ENCODE data around the gene TMEM208. TPM values are rescaled to one million over a fixed set of nuclear protein-coding genes. Genes with fewer than 3 reads are reported as not detected.

Gene TMEM208
- total RNA-seq, 1 experiment from 2014 or later = 48.4 TPM

GRCh38 chr16:67252609-67253497 is 25.9 kb downstream of the TMEM208 start:
- Mint-ChIP-seq H3K36me3 (no peaks in the 10 kb centered on the region), H3K9me3 (no peaks in the 10 kb centered on the region), H3K27ac (no peak overlapping the region), H3K27me3 (ENCODE audit: low read depth) (peaks cover 35% of the 10 kb centered on the region), H3K4me3 (no peak overlapping the region), H3K4me1 (peaks cover 16% of the 10 kb centered on the region)
- ChIA-PET POLR2A (no interaction called here), CTCF (interaction anchor here (1.1 kb wide), 2 partner anchors 8 to 32 kb away, joined by 3 to 5 read pairs; no protein-coding TSS in a partner anchor)
- peak; percentile 96 for TF ChIP-seq HMGA2 (CRISPR knock-in tag; IDR thresholded peaks at IDR 0.05)
- TF ChIP-seq ESRRA (CRISPR knock-in tag; IDR thresholded peaks at IDR 0.05; ENCODE audit: borderline replicate concordance) = no peak
- TF ChIP-seq, protein P1, sequence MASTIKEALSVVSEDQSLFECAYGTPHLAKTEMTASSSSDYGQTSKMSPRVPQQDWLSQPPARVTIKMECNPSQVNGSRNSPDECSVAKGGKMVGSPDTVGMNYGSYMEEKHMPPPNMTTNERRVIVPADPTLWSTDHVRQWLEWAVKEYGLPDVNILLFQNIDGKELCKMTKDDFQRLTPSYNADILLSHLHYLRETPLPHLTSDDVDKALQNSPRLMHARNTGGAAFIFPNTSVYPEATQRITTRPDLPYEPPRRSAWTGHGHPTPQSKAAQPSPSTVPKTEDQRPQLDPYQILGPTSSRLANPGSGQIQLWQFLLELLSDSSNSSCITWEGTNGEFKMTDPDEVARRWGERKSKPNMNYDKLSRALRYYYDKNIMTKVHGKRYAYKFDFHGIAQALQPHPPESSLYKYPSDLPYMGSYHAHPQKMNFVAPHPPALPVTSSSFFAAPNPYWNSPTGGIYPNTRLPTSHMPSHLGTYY (CRISPR knock-in tag; IDR thresholded peaks at IDR 0.05) = no peak
- TF ChIP-seq SMAD3 (CRISPR knock-in tag; IDR thresholded peaks at IDR 0.05; ENCODE audit: borderline replicate concordance) = no peak
- no peak for TF ChIP-seq TEAD1 (CRISPR knock-in tag; IDR thresholded peaks at IDR 0.05)
- TF ChIP-seq CREM (CRISPR knock-in tag; IDR thresholded peaks at IDR 0.05) = no peak
- ATAC-seq (no peak), DNase-seq (ENCODE audit: low spot score) (no peak)

DNA sequence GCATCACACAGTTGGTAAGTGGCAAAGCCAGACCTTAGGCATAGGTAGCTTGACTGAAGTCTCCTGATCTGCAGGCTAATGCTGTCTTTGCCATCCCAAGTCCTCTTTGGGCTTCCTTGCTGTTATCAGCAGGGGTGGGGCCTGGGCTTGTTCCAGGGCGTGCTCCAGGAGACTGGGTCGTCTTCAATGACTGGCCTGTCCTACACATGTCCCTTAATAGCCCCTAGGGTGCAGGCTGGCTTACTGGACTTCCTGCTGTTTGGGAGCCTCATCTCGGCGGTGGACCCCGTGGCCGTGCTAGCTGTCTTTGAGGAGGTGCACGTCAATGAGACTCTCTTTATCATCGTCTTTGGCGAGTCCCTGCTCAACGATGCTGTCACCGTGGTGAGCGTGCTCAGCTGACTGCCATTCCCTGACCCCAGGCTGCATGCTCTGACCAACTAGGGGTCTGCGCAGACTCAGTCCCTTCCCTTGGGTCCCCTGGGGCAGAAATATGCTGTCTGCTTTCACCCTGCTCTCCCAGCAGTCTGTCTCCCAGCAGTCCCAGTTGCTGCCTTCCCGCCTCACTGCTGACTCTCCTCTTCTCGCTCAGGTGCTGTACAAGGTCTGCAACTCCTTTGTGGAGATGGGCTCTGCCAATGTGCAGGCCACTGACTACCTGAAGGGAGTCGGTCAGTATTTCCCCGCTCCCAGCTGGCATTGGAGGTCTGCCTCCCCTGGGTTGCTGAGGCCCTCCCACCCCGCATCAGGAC is 28.0 kb downstream of the TMEM208 start:
- no peaks in the 10 kb centered on the region for H3K9me3 Mint-ChIP-seq
- POLR2A ChIA-PET = no interaction called here
- no peak overlapping the region for H3K4me3 Mint-ChIP-seq
- no peaks in the 10 kb centered on the region for H3K36me3 Mint-ChIP-seq
- H3K4me1 Mint-ChIP-seq = peaks cover 3% of the 10 kb centered on the region
- DNase-seq (ENCODE audit: low spot score) (no peak), ATAC-seq (no peak)
- H3K27me3 Mint-ChIP-seq (ENCODE audit: low read depth) = peaks cover 17% of the 10 kb centered on the region
- no peak overlapping the region for H3K27ac Mint-ChIP-seq
- TF ChIP-seq, protein P2, sequence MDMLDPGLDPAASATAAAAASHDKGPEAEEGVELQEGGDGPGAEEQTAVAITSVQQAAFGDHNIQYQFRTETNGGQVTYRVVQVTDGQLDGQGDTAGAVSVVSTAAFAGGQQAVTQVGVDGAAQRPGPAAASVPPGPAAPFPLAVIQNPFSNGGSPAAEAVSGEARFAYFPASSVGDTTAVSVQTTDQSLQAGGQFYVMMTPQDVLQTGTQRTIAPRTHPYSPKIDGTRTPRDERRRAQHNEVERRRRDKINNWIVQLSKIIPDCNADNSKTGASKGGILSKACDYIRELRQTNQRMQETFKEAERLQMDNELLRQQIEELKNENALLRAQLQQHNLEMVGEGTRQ (CRISPR knock-in tag; IDR thresholded peaks at IDR 0.05) = no peak
- TF ChIP-seq NR3C1 (CRISPR knock-in tag; conservative IDR thresholded peaks at IDR 0.05; ENCODE audit: low read depth) (no peak), SMAD4 (CRISPR knock-in tag; IDR thresholded peaks at IDR 0.05) (no peak), SOX15 (CRISPR knock-in tag; IDR thresholded peaks at IDR 0.05) (no peak), GRHL2 (CRISPR knock-in tag; IDR thresholded peaks at IDR 0.05; ENCODE audit: insufficient replicate concordance, severe bottlenecking) (no peak), ZNF138 (CRISPR knock-in tag; conservative IDR thresholded peaks at IDR 0.05) (no peak), MLX (CRISPR knock-in tag; IDR thresholded peaks at IDR 0.05) (no peak), NR2C2 (CRISPR knock-in tag; IDR thresholded peaks at IDR 0.05) (no peak), ZNF263 (CRISPR knock-in tag; IDR thresholded peaks at IDR 0.05; ENCODE audit: low read depth) (no peak)
- TF ChIP-seq, protein P3, sequence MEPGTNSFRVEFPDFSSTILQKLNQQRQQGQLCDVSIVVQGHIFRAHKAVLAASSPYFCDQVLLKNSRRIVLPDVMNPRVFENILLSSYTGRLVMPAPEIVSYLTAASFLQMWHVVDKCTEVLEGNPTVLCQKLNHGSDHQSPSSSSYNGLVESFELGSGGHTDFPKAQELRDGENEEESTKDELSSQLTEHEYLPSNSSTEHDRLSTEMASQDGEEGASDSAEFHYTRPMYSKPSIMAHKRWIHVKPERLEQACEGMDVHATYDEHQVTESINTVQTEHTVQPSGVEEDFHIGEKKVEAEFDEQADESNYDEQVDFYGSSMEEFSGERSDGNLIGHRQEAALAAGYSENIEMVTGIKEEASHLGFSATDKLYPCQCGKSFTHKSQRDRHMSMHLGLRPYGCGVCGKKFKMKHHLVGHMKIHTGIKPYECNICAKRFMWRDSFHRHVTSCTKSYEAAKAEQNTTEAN (CRISPR knock-in tag; IDR thresholded peaks at IDR 0.05) = no peak
- TF ChIP-seq, protein P4, sequence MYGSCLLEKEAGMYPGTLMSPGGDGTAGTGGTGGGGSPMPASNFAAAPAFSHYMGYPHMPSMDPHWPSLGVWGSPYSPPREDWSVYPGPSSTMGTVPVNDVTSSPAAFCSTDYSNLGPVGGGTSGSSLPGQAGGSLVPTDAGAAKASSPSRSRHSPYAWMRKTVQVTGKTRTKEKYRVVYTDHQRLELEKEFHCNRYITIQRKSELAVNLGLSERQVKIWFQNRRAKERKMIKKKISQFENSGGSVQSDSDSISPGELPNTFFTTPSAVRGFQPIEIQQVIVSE (CRISPR knock-in tag; IDR thresholded peaks at IDR 0.05; ENCODE audit: borderline replicate concordance) = no peak
- CTCF ChIA-PET = no interaction called here

Measured in WTC11 (cell line).